ENCODE results near the gene F8.

F8 gene

GRCh38 chrX:154813801-154814200, 208.7 kb downstream of the F8 start:
- no peak for TF ChIP-seq CTCF (IDR thresholded peaks at IDR 0.05; ENCODE audit: control insufficient read depth, insufficient read depth, low read depth, low read length, missing control alignments)
- no peak for DNase-seq (ENCODE audit: low read depth)
- no peak overlapping the region for H3K4me3 ChIP-seq (ENCODE audit: control insufficient read depth, low read depth, low read length)

GRCh38 chrX:154812341-154813101, 210.0 kb downstream of the F8 start:
- TF ChIP-seq CTCF (IDR thresholded peaks at IDR 0.05; ENCODE audit: control insufficient read depth, insufficient read depth, low read depth, low read length, missing control alignments): no peak
- DNase-seq (ENCODE audit: low read depth): no peak
- H3K4me3 ChIP-seq (ENCODE audit: control insufficient read depth, low read depth, low read length): no peak overlapping the region

- TF ChIP-seq CTCF (IDR thresholded peaks at IDR 0.05; ENCODE audit: control insufficient read depth, insufficient read depth, low read depth, low read length, missing control alignments): no peak
- no peak for DNase-seq (ENCODE audit: low read depth)
- H3K4me3 ChIP-seq (ENCODE audit: control insufficient read depth, low read depth, low read length): no peak overlapping the region
Measured at GRCh38 chrX:154809939-154810665, 212.4 kb downstream of the F8 start.

GRCh38 chrX:154806837-154807501, 215.6 kb downstream of the F8 start:
- TF ChIP-seq CTCF (IDR thresholded peaks at IDR 0.05; ENCODE audit: control insufficient read depth, insufficient read depth, low read depth, low read length, missing control alignments): no peak
- H3K4me3 ChIP-seq (ENCODE audit: control insufficient read depth, low read depth, low read length): no peak overlapping the region
- DNase-seq (ENCODE audit: low read depth): no peak

- DNase-seq (ENCODE audit: low read depth): no peak
- TF ChIP-seq CTCF (IDR thresholded peaks at IDR 0.05; ENCODE audit: control insufficient read depth, insufficient read depth, low read depth, low read length, missing control alignments): no peak
- peak overlapping the region; percentile 73 for H3K4me3 ChIP-seq (ENCODE audit: control insufficient read depth, low read depth, low read length)
Measured at GRCh38 chrX:154805696-154806091, 216.8 kb downstream of the F8 start.

- no peak for DNase-seq (ENCODE audit: low read depth)
- no peak for TF ChIP-seq CTCF (IDR thresholded peaks at IDR 0.05; ENCODE audit: control insufficient read depth, insufficient read depth, low read depth, low read length, missing control alignments)
- H3K4me3 ChIP-seq (ENCODE audit: control insufficient read depth, low read depth, low read length): peak within 1 kb of the TSS; percentile 73
Measured at GRCh38 chrX:154804957-154805695, 217.4 kb downstream of the F8 start, which contains the start of gene MPP1. Gene MPP1, minus strand, starts transcription at chrX:154805485. Its CDS starts 112 bp downstream, at chrX:154805373.

All from AG09309 (cell line).